ENCODE data around the gene SCYGR6. TPM values are rescaled to one million over a fixed set of nuclear protein-coding genes. Genes with fewer than 3 reads are reported as not detected.

SCYGR6 gene
- total and polyA plus RNA-seq, 2 donors (not counting 1 experiment from before 2014, with no cell fraction given), result not detected

- Mint-ChIP-seq H3K4me1 (no peaks in the 10 kb centered on the region), H3K4me3 (no peak overlapping the region), H3K27ac (no peak overlapping the region), H3K9me3 (ENCODE audit: insufficient read depth) (no peaks in the 10 kb centered on the region), H3K27me3 (no peaks in the 10 kb centered on the region)
- Histone ChIP-seq H3K9ac (ENCODE audit: low read length) (no peak overlapping the region), H3K27ac (ENCODE audit: low read length in 2 of 2) (no peak overlapping the region), H2AFZ (ENCODE audit: insufficient read depth, low read depth, low read length, poor library complexity, severe bottlenecking) (no peak overlapping the region), H4K20me1 (ENCODE audit: control insufficient read depth, insufficient read depth, low read length, poor library complexity, severe bottlenecking) (no peaks in the 10 kb centered on the region), H3K27me3 (replicated peaks in 1 of 4; ENCODE audit: control extremely low read depth in 1 of 4, control insufficient read depth in 3 of 4, insufficient read depth in 4 of 4, low read length in 3 of 4) (no peaks in the 10 kb centered on the region), H3K4me3 (ENCODE audit: control extremely low read depth in 1 of 5, extremely low read depth in 1 of 5, insufficient read depth in 1 of 5, low read depth in 2 of 5, low read length in 4 of 5) (no peak overlapping the region), H3K79me2 (ENCODE audit: control insufficient read depth, insufficient read depth, low read length) (no peaks in the 10 kb centered on the region), H3K36me3 (replicated peaks in 1 of 2; ENCODE audit: control extremely low read depth in 1 of 2, control insufficient read depth in 1 of 2, extremely low read depth in 1 of 2, insufficient read depth in 2 of 2, low read length in 1 of 2) (no peaks in the 10 kb centered on the region), H3K4me1 (ENCODE audit: control insufficient read depth in 2 of 2, insufficient read depth in 2 of 2, low read length in 2 of 2) (no peaks in the 10 kb centered on the region), H3K4me2 (replicated peaks; ENCODE audit: low read depth, low read length, poor library complexity, severe bottlenecking) (no peak overlapping the region), H3K9me3 (ENCODE audit: control extremely low read depth in 1 of 3, control insufficient read depth in 2 of 3, insufficient read depth in 1 of 3, low read length in 2 of 3) (no peaks in the 10 kb centered on the region)
- intact Hi-C loops (cut with micrococcal nuclease), result no loop called here
- TF ChIP-seq EZH2 (IDR thresholded peaks at IDR 0.05; ENCODE audit: borderline replicate concordance, insufficient read depth, low read depth, low read length, poor library complexity, severe bottlenecking), result no peak
- TF ChIP-seq CTCF (IDR thresholded peaks at IDR 0.05), result no peak
- CTCF ChIA-PET, result no interaction called here
- POLR2A ChIA-PET, result no interaction called here
- DNase-seq (no peak), ATAC-seq (ENCODE audit: low read depth) (no peak)
- WGBS (ENCODE audit: insufficient coverage), result no CpG with 5 or more reads among the region's 2 CpGs
These were observed 48.4 kb upstream of the SCYGR6 start for GRCh38 chr2:227772932-227773331.

DNA sequence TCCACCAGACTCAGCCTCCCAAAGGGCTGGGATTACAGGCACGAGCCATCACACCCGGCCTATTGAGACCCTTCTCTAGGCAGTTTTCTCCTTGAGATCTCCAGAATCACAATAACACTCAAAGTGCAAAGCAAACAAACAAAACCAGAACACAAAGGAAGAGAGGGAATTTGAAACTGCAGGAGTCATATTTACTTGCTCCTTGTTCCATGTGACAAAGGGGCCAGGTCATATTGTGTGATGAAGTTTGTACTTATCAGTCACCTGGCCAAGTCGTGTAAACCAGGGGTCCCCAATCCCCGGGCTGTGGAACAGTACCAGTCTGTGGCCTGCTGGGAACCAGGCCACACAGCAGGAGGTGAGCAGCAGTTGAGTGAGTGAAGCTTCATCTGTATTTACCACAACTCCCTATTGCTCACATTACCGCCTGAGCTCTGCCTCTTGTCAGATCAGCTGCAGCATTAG lies 47.7 kb upstream of the SCYGR6 start:
- H2AFZ ChIP-seq (ENCODE audit: insufficient read depth, low read depth, low read length, poor library complexity, severe bottlenecking), result no peak overlapping the region
- 87% methylated on average over 3 of the region's 5 CpGs for WGBS (ENCODE audit: insufficient coverage)

More for the DNA sequence above, 47.7 kb upstream of the SCYGR6 start:
- Mint-ChIP-seq H3K4me3 (no peak overlapping the region), H3K4me1 (no peaks in the 10 kb centered on the region), H3K27ac (no peak overlapping the region), H3K27me3 (no peaks in the 10 kb centered on the region), H3K9me3 (ENCODE audit: insufficient read depth) (no peaks in the 10 kb centered on the region)
- TF ChIP-seq CTCF (IDR thresholded peaks at IDR 0.05), result no peak
- DNase-seq, result no peak
- Histone ChIP-seq H3K4me1 (ENCODE audit: control insufficient read depth in 2 of 2, insufficient read depth in 2 of 2, low read length in 2 of 2) (no peaks in the 10 kb centered on the region), H3K4me2 (replicated peaks; ENCODE audit: low read depth, low read length, poor library complexity, severe bottlenecking) (no peak overlapping the region), H3K9me3 (ENCODE audit: control extremely low read depth in 1 of 3, control insufficient read depth in 2 of 3, insufficient read depth in 1 of 3, low read length in 2 of 3) (no peaks in the 10 kb centered on the region), H3K79me2 (ENCODE audit: control insufficient read depth, insufficient read depth, low read length) (no peaks in the 10 kb centered on the region), H3K27me3 (replicated peaks in 1 of 4; ENCODE audit: control extremely low read depth in 1 of 4, control insufficient read depth in 3 of 4, insufficient read depth in 4 of 4, low read length in 3 of 4) (no peaks in the 10 kb centered on the region), H3K27ac (ENCODE audit: low read length in 2 of 2) (no peak overlapping the region), H3K4me3 (ENCODE audit: control extremely low read depth in 1 of 5, extremely low read depth in 1 of 5, insufficient read depth in 1 of 5, low read depth in 2 of 5, low read length in 4 of 5) (no peak overlapping the region), H4K20me1 (ENCODE audit: control insufficient read depth, insufficient read depth, low read length, poor library complexity, severe bottlenecking) (no peaks in the 10 kb centered on the region), H3K36me3 (replicated peaks in 1 of 2; ENCODE audit: control extremely low read depth in 1 of 2, control insufficient read depth in 1 of 2, extremely low read depth in 1 of 2, insufficient read depth in 2 of 2, low read length in 1 of 2) (no peaks in the 10 kb centered on the region), H3K9ac (ENCODE audit: low read length) (no peak overlapping the region)
- no peak for ATAC-seq (ENCODE audit: low read depth)
- CTCF ChIA-PET, result no interaction called here
- POLR2A ChIA-PET, result no interaction called here
- intact Hi-C loops (cut with micrococcal nuclease), result no loop called here
